ENCODE data around the gene HLTF.
"Not testable (repeated sequence)": the region's sequence is repeated elsewhere in the genome, so short reads cannot be mapped to it uniquely, and the experiment has no call there.

Gene HLTF, protein sequence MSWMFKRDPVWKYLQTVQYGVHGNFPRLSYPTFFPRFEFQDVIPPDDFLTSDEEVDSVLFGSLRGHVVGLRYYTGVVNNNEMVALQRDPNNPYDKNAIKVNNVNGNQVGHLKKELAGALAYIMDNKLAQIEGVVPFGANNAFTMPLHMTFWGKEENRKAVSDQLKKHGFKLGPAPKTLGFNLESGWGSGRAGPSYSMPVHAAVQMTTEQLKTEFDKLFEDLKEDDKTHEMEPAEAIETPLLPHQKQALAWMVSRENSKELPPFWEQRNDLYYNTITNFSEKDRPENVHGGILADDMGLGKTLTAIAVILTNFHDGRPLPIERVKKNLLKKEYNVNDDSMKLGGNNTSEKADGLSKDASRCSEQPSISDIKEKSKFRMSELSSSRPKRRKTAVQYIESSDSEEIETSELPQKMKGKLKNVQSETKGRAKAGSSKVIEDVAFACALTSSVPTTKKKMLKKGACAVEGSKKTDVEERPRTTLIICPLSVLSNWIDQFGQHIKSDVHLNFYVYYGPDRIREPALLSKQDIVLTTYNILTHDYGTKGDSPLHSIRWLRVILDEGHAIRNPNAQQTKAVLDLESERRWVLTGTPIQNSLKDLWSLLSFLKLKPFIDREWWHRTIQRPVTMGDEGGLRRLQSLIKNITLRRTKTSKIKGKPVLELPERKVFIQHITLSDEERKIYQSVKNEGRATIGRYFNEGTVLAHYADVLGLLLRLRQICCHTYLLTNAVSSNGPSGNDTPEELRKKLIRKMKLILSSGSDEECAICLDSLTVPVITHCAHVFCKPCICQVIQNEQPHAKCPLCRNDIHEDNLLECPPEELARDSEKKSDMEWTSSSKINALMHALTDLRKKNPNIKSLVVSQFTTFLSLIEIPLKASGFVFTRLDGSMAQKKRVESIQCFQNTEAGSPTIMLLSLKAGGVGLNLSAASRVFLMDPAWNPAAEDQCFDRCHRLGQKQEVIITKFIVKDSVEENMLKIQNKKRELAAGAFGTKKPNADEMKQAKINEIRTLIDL

DNA sequence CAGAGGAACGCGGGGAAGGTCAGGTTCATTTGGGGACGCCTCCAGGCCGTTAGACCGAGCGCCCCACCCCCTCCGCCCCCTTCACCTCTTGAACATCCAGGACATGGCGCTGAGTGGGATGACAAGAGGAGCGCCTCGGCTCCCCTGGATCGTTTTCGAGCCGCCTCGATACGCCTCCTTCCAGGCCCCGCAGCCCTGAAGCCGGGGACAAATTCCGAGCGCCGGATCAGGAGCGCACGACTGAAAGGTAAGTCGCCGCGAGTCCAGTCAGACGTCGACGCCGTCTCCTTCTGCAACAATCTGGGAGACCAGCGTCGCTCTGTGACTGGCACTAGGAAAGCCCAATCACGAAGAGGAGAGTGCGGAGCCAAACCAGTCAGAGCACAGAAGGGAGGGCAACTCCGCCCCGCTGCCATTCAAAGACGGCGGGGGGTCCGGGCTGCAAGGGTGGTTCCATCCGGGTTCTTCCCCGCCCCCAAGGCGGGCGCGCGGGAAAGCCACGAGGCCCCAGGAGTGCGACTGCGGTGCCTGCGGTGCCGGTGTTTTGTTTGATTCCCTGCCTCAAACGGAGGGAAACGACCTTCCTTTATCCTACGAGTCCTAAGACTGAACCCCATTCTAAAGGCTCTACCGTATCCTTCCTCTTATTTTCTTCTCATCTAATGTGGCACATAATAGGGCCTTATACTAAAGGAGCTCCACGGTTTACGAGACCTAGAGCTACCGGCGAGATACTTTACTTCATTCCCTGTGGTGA is at the start of gene HLTF:
Gene HLTF (minus strand): TSS at position 302 of the 757 bp plus-strand sequence. CDS start 197 bp downstream, at position 105.
- peak; percentile 81 for DNase-seq (ENCODE audit: low read depth, low spot score)

DNA sequence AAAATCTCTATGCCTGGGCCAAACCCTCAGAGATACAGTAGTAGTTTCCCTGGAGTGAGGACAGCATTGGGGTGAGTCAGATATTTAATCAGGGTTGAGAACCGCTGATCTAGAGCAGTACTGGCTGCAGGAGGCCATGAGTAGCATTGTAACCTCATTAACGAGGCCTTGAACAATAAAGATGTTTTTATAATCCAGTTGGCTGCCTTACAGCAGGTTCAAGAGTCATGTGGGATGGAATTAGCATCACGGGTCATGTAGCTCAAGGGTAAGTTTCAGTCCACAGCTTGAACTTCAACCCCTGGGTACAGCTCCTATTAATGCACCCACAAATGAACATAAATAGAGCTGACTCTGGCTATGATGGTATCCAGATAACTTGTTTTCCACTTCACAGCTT is 48.2 kb upstream of the HLTF start:
- DNase-seq (ENCODE audit: low read depth, low spot score): no peak

DNA sequence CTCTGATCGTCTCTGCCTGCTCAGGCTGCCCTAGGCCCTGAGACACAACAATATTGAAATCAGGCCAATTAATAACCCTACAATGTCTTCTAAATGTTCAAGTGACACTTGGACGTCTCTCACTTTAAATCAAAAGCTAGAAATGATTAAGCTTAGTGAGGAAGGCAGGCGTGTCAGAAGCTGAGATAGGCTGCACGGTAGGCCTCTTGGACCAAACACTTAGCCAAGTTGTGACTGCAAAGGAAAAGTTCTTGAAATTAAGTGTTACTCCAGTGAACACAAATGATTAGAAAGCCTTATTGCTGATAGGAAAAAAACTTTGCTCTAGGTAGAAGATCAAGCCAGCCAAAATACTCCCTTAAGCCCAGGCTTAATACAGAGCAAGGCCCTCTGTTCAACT is 45.3 kb upstream of the HLTF start:
- no peak for DNase-seq (ENCODE audit: low read depth, low spot score)

DNA sequence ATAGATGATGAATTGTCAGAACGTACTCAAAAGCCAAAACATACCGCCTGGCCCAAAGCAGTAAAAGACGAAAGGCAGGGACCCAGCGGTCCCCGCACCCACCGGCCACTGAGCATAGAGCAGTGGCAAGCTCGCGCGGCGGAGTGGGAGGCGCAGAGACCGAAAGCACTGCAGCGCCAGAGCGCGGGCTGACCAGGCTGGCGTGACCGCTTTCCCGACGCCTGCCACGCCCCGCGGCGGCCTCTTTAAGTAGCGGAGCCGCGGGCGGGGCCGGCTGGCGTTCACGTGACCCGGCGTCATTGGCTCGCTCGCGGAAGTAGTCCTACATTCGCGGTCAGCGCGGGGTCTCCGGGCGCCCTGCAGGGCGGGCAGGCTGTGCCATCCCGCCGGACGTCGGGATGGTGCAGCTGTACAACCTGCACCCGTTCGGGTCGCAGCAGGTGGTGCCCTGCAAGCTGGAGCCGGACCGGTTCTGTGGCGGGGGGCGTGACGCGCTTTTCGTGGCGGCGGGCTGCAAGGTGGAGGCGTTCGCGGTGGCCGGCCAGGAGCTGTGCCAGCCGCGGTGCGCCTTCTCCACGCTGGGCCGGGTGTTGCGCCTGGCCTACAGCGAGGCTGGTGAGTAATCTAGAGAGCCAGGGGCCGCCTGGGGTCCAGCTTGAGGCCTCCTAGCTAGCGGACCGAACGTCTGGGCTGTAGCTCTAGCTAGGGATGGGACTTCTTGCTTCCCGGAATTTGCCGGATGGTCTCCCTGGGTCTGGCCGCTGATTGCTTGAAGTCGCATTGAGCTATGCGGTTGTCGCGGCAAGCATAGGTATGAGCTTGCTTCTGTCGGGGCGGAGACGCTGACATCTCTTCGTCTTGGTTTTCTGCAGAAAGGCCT is 43.2 kb upstream of the HLTF start, which contains the start of gene HPS3:
Gene HPS3 (plus strand): TSS at position 313 of the 880 bp plus-strand sequence. CDS start 86 bp downstream, at position 399.
- DNase-seq (ENCODE audit: low read depth, low spot score): peak; percentile 59

DNA sequence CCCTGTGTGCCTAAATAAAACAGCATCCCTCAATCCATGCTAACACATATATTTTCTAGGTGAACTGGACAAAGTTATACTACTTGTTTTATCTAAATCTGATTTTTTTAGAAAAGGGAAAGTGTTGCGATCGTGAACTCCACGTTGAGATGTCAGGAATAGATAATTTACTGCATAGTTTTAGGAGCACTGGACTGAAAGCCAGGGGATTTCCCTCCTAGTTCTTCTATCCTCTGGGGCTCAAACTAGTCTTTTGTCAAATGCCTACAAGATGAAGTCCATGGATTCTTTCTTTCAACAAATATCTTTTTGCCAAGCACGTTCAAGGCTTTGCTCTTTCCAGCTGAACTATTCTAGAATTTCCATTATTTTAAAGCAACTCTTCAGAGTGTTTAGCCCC is 42.5 kb upstream of the HLTF start:
- DNase-seq (ENCODE audit: low read depth, low spot score): no peak

DNA sequence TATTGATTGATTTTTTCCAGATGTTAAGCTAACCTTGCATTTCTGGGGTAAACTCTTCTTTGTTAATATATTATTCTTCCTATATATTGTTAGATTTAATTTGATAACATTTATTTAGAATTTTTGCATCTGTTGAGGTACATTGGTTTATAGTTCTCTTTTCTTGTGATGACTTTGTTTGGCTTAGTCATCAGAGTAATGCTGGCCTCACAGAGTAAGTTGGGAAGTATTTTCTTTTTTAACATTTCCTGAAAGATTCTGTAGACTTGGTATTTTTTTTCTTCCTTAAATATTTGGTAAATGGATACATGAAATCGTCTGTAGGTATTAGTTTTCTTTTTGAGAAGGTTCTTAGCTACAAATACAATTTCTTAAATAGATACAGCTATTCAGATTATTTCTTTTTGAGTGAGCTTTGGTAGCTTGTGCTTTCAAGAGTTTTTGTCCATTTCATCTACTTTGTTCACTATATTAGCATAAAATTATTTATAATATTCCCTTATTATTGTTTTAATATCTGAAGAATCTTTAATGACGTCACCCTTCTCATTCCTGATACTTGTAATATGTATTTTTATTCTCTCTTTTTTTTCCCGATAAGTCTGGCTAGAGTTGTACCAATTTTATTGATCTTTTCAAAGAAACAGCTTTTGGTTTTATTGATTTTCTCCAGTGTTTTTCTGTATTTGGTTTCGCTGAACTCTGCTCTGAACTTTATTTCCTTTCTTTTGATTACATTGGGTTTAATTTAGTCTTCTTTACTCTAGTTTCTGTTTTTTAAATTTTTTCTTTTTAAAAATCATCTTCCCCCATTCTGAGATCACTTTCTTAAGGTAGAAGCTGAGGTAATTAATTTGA is 36.6 kb upstream of the HLTF start:
- no peak for DNase-seq (ENCODE audit: low read depth, low spot score)

DNA sequence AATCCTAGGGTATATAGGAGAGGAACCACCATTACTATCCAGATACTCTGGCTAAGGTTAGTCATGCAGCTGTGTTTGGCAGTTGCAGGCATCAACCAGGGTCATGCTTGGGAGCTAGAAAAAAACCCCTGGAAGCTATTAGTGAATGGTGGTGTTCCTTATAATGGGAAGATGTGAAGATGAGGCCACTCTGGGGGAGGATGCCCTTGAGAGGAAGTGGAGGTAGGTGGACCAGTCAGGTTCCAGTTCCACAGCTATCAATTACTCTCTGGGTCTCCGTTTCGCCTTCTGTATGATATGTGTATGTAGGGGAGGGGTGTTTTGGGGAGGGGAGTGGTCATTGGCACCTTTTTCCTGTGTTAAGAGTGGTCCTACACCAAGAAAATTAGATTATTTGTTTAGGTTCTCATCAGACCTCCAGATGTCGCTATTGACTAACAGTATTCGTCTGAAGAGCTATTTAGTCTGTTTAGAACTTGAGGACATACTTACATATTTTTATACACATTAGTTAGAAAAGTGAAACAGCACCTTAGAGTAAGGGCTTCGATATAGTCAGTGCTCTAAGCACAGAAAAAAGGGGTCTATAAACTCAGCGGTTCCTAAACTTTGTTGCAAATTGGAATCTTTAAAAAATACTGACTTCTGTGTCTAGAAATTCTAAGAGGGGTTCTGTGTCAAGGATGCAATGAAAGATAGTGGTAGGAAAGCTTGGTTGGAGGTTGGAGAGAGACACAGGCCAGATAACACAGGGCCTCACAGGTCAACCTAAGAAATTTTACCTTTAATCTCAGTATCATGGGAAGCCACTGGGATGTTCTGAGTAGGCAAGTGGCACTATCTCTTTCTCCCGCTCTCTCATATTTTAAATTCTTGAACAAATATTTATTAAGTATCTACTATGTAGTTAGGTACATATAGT is 34.0 kb upstream of the HLTF start:
- DNase-seq (ENCODE audit: low read depth, low spot score): no peak

DNA sequence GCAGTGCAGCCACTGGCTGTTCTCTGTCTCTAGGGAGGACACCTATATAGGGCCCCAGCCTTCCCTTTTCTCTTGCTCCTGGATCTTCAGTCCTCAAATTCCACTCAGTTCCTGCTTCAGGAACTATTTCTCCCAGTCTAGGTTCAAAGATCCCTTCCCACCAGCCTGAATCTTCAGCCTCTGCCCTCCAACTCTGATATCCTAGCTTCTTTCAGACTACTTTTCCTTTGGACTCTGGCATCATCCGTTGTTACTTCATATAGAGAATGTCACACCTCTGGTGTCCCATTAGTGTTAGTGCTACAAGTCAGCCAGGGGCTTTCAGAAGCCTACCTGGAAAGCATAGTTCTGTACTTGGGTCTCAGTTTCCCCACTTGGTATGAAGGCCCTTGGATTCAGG is 33.1 kb upstream of the HLTF start:
- no peak for DNase-seq (ENCODE audit: low read depth, low spot score)

DNA sequence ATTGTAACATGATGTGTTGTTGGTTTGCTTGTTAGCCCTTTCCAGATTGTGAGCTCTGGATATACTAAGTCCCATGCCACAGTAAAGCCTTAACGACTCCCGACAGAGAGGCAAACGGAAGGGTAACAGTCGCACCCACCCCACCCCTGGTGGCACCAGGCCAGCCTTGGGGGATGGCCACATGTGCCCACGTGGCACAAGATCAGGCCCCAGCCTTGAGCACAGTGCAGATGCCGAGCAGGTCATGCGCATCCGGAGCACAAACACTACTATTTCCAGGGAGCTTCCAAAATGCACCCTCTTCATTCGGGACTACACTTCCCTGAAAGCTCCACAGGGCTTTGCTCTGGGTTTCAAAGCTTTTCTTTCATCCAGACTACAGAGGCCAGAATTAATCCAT is 32.4 kb upstream of the HLTF start:
- DNase-seq (ENCODE audit: low read depth, low spot score): no peak

DNA sequence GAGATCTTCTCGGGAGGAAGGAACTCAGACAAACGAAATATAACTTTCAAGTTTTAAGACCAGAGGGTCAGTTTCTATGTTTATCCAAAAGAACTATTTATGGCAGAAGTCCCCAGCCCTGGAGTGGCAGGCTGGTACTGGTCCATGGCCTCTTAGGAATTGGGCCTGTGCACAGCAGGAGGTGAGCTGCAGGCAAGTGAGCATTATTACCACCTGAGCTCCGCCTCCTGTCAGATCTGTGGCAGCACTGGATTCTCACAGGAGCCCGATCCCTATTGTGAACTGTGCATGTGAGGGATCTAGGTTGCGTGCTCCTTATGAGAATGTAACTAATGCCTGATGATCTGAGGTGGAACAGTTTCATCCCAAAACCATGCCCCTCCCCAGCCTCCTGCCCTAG is 28.8 kb upstream of the HLTF start:
- DNase-seq (ENCODE audit: low read depth, low spot score): no peak

DNA sequence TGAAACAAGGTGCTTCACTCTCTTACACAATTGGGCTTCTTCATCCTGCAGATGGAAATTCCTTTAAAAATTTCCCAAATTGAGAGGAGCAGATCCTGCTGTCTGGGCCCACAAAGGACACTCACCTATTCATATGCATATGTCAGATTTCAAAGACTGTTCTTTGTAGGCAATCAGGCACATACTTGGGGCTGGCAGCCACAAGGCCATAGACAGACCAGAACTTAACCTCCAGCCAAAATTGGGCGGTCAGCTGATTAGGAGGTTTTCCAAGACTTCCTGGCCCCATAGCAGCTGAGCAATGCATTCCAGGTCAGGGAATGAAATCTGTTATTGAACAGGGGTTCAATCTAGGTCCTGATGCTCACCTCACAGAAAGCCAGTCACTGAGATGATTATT is 28.1 kb upstream of the HLTF start:
- DNase-seq (ENCODE audit: low read depth, low spot score): no peak

DNA sequence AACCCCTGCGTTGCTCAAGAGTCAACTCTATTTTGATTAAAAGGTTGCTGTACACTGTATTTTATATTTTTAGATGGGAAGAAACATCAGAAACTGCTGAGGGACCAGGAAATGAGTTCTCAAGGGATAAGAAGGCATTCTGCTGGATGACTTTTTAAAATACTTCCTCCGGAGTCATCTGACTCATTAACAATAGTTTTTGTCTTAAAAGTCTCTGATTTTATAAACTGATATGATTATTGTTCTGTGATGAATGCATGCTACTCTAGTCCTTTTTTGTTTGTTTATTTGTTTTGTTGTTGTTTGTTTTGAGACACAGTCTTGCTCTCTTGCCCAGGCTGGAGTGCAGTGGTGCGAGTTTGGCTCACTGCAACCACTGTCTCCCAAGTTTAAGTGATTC is 18.2 kb upstream of the HLTF start:
- no peak for DNase-seq (ENCODE audit: low read depth, low spot score)

DNA sequence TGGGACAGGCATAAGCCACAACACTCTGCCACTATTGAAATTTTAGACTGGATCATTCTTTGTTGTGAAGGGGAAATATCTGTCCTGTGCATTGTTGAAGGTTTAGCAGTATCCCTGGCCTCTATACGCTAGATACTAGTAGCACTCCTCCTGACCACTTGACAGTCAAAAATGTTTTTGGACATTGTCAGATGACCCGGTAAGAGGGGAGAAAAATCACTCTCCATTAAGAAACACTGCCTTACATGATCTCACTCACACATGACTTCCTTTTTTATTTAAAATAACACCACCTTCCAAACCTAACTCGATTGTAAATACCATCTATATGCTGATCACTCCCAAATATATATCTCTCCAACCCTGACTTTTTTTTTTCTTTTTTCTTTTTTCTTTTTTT is 15.3 kb upstream of the HLTF start:
- no peak for DNase-seq (ENCODE audit: low read depth, low spot score)

DNA sequence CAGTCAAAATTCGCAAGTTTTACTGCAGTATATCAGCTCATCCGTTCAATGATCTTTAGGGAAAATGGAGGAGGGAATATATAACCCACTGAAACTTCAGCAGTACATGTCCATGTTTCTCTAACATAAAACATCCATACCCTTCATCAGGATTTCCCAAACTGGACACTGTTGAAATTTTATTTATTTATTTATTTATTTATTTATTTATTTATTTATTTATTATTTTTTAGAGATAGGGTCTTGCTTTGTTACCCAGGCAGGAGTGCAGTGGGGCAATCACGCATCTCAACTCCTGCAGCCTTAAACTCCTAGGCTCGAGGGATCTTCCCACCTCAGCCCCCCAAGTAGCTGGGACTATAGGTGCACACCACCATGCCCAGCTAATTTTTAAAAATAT is 14.8 kb upstream of the HLTF start:
- no peak for DNase-seq (ENCODE audit: low read depth, low spot score)

DNA sequence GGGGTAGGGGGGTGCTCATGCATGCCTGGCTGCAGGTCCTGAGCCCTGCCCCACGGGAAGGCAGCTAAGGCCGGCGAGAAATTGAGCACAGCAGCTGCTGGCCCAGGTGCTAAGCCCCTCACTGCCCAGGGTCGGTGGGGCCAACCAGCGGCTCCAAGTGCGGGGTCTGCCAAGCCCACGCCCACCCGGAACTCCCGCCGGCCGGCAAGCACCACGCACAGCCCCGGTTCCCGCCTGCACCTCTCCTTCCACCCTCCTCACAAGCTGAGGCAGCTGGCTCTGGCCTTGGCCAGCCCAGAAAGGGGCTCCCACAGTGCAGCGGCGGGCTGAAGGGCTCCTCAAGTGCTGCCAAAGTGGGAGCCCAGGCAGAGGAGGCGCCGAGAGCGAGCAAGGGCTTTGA is 11.7 kb upstream of the HLTF start:
- DNase-seq (ENCODE audit: low read depth, low spot score): not testable (repeated sequence)

DNA sequence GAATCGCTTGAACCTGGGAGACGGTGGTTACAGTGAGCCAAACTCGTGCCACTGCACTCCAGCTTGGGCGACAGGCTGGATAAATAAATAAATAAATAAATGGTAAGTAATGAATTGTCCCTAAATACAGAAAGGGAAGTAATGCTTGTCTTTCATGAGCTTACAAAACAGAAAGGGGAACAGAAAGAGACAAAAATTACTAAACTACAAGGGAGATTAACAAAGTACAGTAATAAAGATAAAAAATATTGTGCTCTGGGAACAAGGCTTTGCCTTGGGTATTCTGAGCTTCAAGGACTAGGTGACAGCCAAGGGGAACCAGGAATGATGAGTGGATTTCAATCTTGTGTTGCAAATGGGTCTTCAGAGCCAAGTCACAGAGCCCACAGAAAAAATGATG is 9.2 kb upstream of the HLTF start:
- DNase-seq (ENCODE audit: low read depth, low spot score): no peak

DNA sequence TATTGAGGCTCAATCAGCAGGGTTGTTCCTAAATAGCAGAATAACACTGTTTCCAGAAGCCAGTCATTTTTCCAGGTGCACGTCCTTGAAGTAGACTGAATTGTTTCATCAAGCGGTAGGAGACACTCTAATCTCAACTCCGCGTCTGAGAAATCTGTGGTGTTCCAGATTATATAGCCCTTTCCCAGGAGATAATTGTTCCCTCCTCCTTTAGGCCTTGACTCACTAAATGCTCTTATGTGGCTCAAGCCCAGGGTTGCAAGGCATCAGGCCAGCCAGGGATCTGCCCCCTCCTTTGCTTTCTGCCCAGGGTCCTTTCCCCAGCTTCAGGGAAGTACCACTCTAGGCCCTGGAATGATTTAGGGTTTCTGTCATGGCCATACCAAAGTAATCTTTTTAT is 5.7 kb upstream of the HLTF start:
- DNase-seq (ENCODE audit: low read depth, low spot score): no peak

DNA sequence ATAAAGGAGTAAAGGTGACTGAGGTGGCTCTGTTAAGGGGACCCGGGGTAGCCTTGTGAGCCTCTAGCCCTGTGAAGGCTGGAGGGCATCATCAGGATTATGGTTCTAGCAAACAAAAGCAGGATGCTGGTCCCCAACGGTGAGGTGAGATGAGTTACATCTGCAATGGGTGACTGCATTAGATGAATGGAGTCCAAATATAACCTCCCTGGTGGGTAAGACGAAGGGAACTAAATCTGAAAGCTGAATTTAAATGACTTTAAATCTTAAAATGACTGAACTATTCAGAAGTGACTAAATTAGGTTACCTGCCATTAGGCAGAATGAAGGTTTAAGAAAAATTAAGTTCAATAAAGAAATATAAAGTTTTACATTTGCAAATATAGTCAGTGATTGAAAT is 4.6 kb upstream of the HLTF start:
- DNase-seq (ENCODE audit: low read depth, low spot score): no peak

DNA sequence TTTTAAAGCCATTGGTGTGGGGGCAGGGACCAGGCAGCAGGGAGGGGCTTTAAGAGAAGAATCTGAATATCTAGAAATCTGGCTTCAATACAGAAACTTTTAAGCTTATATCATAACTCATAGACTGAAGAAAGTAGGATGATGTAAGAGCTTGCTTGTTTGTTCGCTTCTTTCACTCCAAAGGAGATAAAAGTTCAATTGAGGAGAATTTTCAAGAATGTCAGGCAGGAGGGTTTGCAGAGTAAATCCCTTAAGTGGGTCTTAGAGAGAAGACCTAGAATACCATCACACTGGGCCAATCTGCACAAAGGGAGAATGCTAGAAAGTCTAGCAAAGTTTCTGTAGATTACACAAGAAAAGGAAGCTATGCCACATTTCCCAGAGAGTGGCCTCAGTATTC is 4.1 kb upstream of the HLTF start:
- DNase-seq (ENCODE audit: low read depth, low spot score): no peak
